Psoas muscle (tissue), 8 donors: ENCODE data around the gene KAT2B. TPM values are rescaled to one million over a fixed set of nuclear protein-coding genes. Genes with fewer than 3 reads are reported as not detected.

Experiments used
- ATAC-seq, 4 donors: fragments of 200-7000 bp; cut with Tn5 transposase; one replicate each; pipeline ENCODE4 v1.9.1; 2020; ENCODE audit warnings: moderate library complexity in 3 of 4, mild to moderate bottlenecking in 2 of 4
- DNase-seq, 2 donors: peaks; one replicate each; pipeline ENCODE4 v3.0.0-alpha.2; 2020
- H3K27ac ChIP-seq: fragments of 200-600 bp; one replicate; pipeline ENCODE4 v1.8.0; 2022
- H3K27me3 ChIP-seq, 3 donors: fragments of 200-600 bp in 1 of 3; one replicate each; pipeline versions ENCODE4 v1.6.1 to v1.8.0; 2013 to 2022; ENCODE audit warnings: low read length in 2 of 3, mild to moderate bottlenecking in 2 of 3, moderate library complexity in 1 of 3; ENCODE audit not compliant: insufficient read depth in 3 of 3
- H3K36me3 ChIP-seq, 2 donors: fragments of 200-600 bp in 1 of 2; one replicate each; pipeline versions ENCODE4 v1.6.1 to v1.8.0; 2013 to 2022; ENCODE audit warnings: low read depth in 1 of 2, mild to moderate bottlenecking in 1 of 2, moderate library complexity in 1 of 2; ENCODE audit not compliant: insufficient read depth in 1 of 2
- H3K4me1 ChIP-seq: fragments of 200-600 bp; one replicate; pipeline ENCODE4 v1.8.0; 2022
- H3K4me3 ChIP-seq: fragments of 200-600 bp; one replicate; pipeline ENCODE4 v1.8.0; 2022; ENCODE audit warnings: mild to moderate bottlenecking
- H3K9me3 ChIP-seq: fragments of 200-600 bp; one replicate; pipeline ENCODE4 v1.8.0; 2022
- CTCF ChIP-seq: fragments of 200-600 bp; IDR thresholded peaks from one replicate; pipeline ENCODE4 v1.8.0; 2022; ENCODE audit warnings: antibody characterized with exemption
- WGBS, 3 donors: extraction: QIAGEN DNeasy Blood & Tissue Kit; methylation state at CpG; one replicate each; pipeline versions ENCODE4 v1.1.6 to v1.1.7; 2013; 5-methylcytosine and 5-hydroxymethylcytosine counted together
- intact Hi-C, 2 donors: fragments of 100-400 bp; cut with DNase I; formaldehyde crosslinking; loops; one replicate each; pipeline versions ENCODE4 v1.11.0 to v1.14.2; 2022
- polyA plus RNA-seq, 3 donors: library from polyadenylated mRNA; stranded (reverse); fragments of 200-250 nt; gene quantifications; one replicate each; pipeline ENCODE4 v1.2.3, GENCODE V29; 2013
- total RNA-seq, 4 donors: library from RNA; stranded (reverse); fragmentation: NEBNext Ultra II Directional in 2 of 4; extraction: Animal tissue kit (Norgen Biotek cat#: 25700) in 2 of 4; gene quantifications; one replicate each; pipeline versions ENCODE4 v1.2.1 to v1.2.4, GENCODE V29; 2021 to 2023
- donor health status: healthy with polysubstance abuse.
- donor health status: DM: no; HTN: no; CAD: no; lungs with moderate emphysema.
- donor health status: Bipolar disorder and iron deficiency.
- donor health status: healthy.
- donor health status: DM: yes; HTN: yes; CAD: no.
- donor health status: DM: no; HTN: no; CAD: no.
- donor health status: DM: no; HTN: no; CAD: no.
- donor health status: DM: yes; HTN: yes; CAD: no.

KAT2B gene
- total and polyA plus RNA-seq, 7 donors = 10.8 to 62.2 (median 28.3) TPM

- no peak for ATAC-seq
Measured at GRCh38 chr3:20078194-20078714, 38.0 kb downstream of the KAT2B start.

GRCh38 chr3:20079621-20080020, 39.4 kb downstream of the KAT2B start:
- Histone ChIP-seq H3K27ac (peak overlapping the region; percentile 86), H3K27me3 (no peaks in the 10 kb centered on the region), H3K9me3 (no peaks in the 10 kb centered on the region), H3K4me3 (no peak overlapping the region), H3K4me1 (peaks cover 34% of the 10 kb centered on the region), H3K36me3 (no peaks in the 10 kb centered on the region)
- ATAC-seq (no peak), DNase-seq (no peak)
- intact Hi-C loops = loop anchor here in 1 of 2 donors (5.0 kb wide), 1 partner anchor 37 kb away; the partner anchor contains the start of gene KAT2B
- no peak for TF ChIP-seq CTCF
- 43 to 47% (median 46%) methylated on average over 5 of the region's 5 CpGs for WGBS, 3 donors

More at GRCh38 chr3:20078194-20078714, 38.0 kb downstream of the KAT2B start:
- Histone ChIP-seq H3K27ac (no peak overlapping the region), H3K4me3 (no peak overlapping the region), H3K27me3 (no peaks in the 10 kb centered on the region), H3K9me3 (no peaks in the 10 kb centered on the region), H3K36me3 (no peaks in the 10 kb centered on the region), H3K4me1 (peaks cover 42% of the 10 kb centered on the region)
- no peak for TF ChIP-seq CTCF
- WGBS, 3 donors = 80 to 84% (median 83%) methylated on average over 9 of the region's 9 CpGs
- intact Hi-C loops = no loop called here
- no peak for DNase-seq

GRCh38 chr3:20080956-20081554, 40.8 kb downstream of the KAT2B start:
- no peaks in the 10 kb centered on the region for H3K9me3 ChIP-seq

GRCh38 chr3:20083253-20083652, 43.0 kb downstream of the KAT2B start:
- H3K4me3 ChIP-seq = no peak overlapping the region
- H3K27ac ChIP-seq = peak overlapping the region; percentile 38
- H3K36me3 ChIP-seq = no peaks in the 10 kb centered on the region
- ATAC-seq (no peak), DNase-seq (no peak)
- intact Hi-C loops = loop anchor here in 1 of 2 donors (5.0 kb wide), 1 partner anchor 41 kb away; the partner anchor contains the start of gene KAT2B
- H3K4me1 ChIP-seq = peaks cover 26% of the 10 kb centered on the region
- no peak for TF ChIP-seq CTCF
- no peaks in the 10 kb centered on the region for H3K9me3 ChIP-seq
- H3K27me3 ChIP-seq = no peaks in the 10 kb centered on the region

More at GRCh38 chr3:20080956-20081554, 40.8 kb downstream of the KAT2B start:
- intact Hi-C loops = loop anchor here (1.0 to 5.0 kb wide), 2 partner anchors 39 to 41 kb away; partner anchors contain the start of gene KAT2B (in 2 of the 2)
- Histone ChIP-seq H3K4me3 (no peak overlapping the region), H3K4me1 (peaks cover 26% of the 10 kb centered on the region), H3K36me3 (no peaks in the 10 kb centered on the region), H3K27me3 (no peaks in the 10 kb centered on the region), H3K27ac (peak overlapping the region; percentile 86)
- WGBS, 3 donors = 3 to 5% (median 4%) methylated on average over 8 of the region's 8 CpGs
- no peak for TF ChIP-seq CTCF
- DNase-seq = peak; percentile 81 to 95
- peak; percentile 99 to 100 (median 99) for ATAC-seq
